CD14-positive monocyte (primary cell): ENCODE results near the gene RAPGEF2. TPM values are rescaled to one million over a fixed set of nuclear protein-coding genes. Genes with fewer than 3 reads are reported as not detected.

Experiments used
- DNase-seq, 3 donors: peaks; one replicate each; pipeline ENCODE4 v3.0.0-alpha.2; 2011 to 2022
- H2AFZ ChIP-seq: 2 replicates; pipeline ENCODE4 v1.6.0; 2012; ENCODE audit warnings: mild to moderate bottlenecking, low read depth, low read length, inconsistent platforms; ENCODE audit not compliant: insufficient read depth, poor library complexity, severe bottlenecking
- H3K27ac ChIP-seq, 2 donors: 1 replicate in 1 of 2; 2 replicates in 1 of 2; pipeline ENCODE4 v1.5.1; 2012 to 2013; ENCODE audit warnings: low read length in 2 of 2, control low read depth in 1 of 2, inconsistent platforms in 1 of 2, low read depth in 1 of 2, mild to moderate bottlenecking in 1 of 2
- H3K27me3 ChIP-seq, 2 donors: one replicate each; pipeline versions ENCODE4 v1.6.0 to v1.6.1; 2011 to 2013; ENCODE audit warnings: low read length in 2 of 2; ENCODE audit not compliant: control insufficient read depth in 2 of 2, insufficient read depth in 2 of 2
- H3K36me3 ChIP-seq, 2 donors: replicated peaks in 1 of 2; 1 replicate in 1 of 2; 2 replicates in 1 of 2; pipeline versions ENCODE4 v1.5.1 to v1.6.1; 2012 to 2013; ENCODE audit warnings: low read length in 2 of 2, control low read depth in 1 of 2, inconsistent platforms in 1 of 2, mild to moderate bottlenecking in 1 of 2; ENCODE audit not compliant: insufficient read depth in 2 of 2, control insufficient read depth in 1 of 2
- H3K4me1 ChIP-seq, 2 donors: 1 replicate in 1 of 2; 2 replicates in 1 of 2; pipeline versions ENCODE4 v1.5.1 to v1.6.1; 2012 to 2013; ENCODE audit warnings: low read length in 2 of 2, control low read depth in 1 of 2, inconsistent platforms in 1 of 2, mild to moderate bottlenecking in 1 of 2, moderate library complexity in 1 of 2; ENCODE audit not compliant: insufficient read depth in 2 of 2, control insufficient read depth in 1 of 2
- H3K4me2 ChIP-seq: replicated peaks from 2 replicates; pipeline ENCODE3; 2012; ENCODE audit warnings: low read length, moderate library complexity, mild to moderate bottlenecking; ENCODE audit not compliant: poor library complexity, severe bottlenecking; ENCODE audit errors: extremely low read depth
- H3K4me3 ChIP-seq, 3 experiments: fragments of 200-600 bp in 1 of 3; sonication (generic) in 1 of 3; replicated peaks in 1 of 3; 1 replicate in 2 of 3; 2 replicates in 1 of 3; pipeline ENCODE4 v1.5.1; 2011 to 2013; ENCODE audit warnings: low read length in 3 of 3, mild to moderate bottlenecking in 3 of 3, control low read depth in 2 of 3, low read depth in 2 of 3, inconsistent platforms in 1 of 3, moderate library complexity in 1 of 3
- H3K79me2 ChIP-seq: 2 replicates; pipeline ENCODE4 v1.6.0; 2012; ENCODE audit warnings: mild to moderate bottlenecking, control low read depth, inconsistent platforms, low read length, moderate library complexity; ENCODE audit not compliant: insufficient read depth
- H3K9ac ChIP-seq: 2 replicates; pipeline ENCODE4 v1.6.0; 2017; ENCODE audit warnings: low read length, mild to moderate bottlenecking; ENCODE audit not compliant: insufficient read depth, poor library complexity, severe bottlenecking
- H3K9me3 ChIP-seq, 2 donors: replicated peaks in 1 of 2; 1 replicate in 1 of 2; 2 replicates in 1 of 2; pipeline versions ENCODE4 v1.5.1 to v1.6.1; 2012 to 2013; ENCODE audit warnings: low read length in 2 of 2, control low read depth in 1 of 2; ENCODE audit not compliant: control insufficient read depth in 1 of 2, insufficient read depth in 1 of 2
- H4K20me1 ChIP-seq: 2 replicates; pipeline ENCODE4 v1.6.0; 2012; ENCODE audit warnings: mild to moderate bottlenecking, low read length, control low read depth, moderate library complexity; ENCODE audit not compliant: insufficient read depth
- H3K27ac Mint-ChIP-seq, 7 donors: one replicate each; pipeline ENCODE4 v1.8.0; 2020; ENCODE audit warnings: mild to moderate bottlenecking in 7 of 7, mixed read lengths in 7 of 7, moderate library complexity in 6 of 7, inconsistent platforms in 2 of 7
- H3K27me3 Mint-ChIP-seq, 3 donors: one replicate each; pipeline ENCODE4 v1.8.0; 2021 to 2022; ENCODE audit warnings: low read depth in 3 of 3, mild to moderate bottlenecking in 3 of 3, mixed read lengths in 3 of 3, moderate library complexity in 3 of 3, inconsistent platforms in 1 of 3
- H3K36me3 Mint-ChIP-seq, 2 donors: one replicate each; pipeline ENCODE4 v1.8.0; 2020; ENCODE audit warnings: mixed read lengths in 2 of 2, inconsistent platforms in 1 of 2, mild to moderate bottlenecking in 1 of 2
- H3K4me1 Mint-ChIP-seq: one replicate; pipeline ENCODE4 v1.8.0; 2020; ENCODE audit warnings: mild to moderate bottlenecking, mixed read lengths
- H3K4me3 Mint-ChIP-seq, 2 donors: one replicate each; pipeline ENCODE4 v1.8.0; 2020; ENCODE audit warnings: mild to moderate bottlenecking in 2 of 2, mixed read lengths in 2 of 2, moderate library complexity in 1 of 2
- H3K9me3 Mint-ChIP-seq, 7 donors: one replicate each; pipeline ENCODE4 v1.8.0; 2020 to 2022; ENCODE audit warnings: mixed read lengths in 7 of 7, mild to moderate bottlenecking in 6 of 7, moderate library complexity in 6 of 7, inconsistent platforms in 2 of 7
- CTCF ChIP-seq: fragments of 200-600 bp; IDR thresholded peaks from one replicate; pipeline ENCODE4 v1.8.0; 2022; ENCODE audit warnings: antibody characterized with exemption, mild to moderate bottlenecking
- WGBS: methylation state at CpG from one replicate; pipeline ENCODE4 v1.1.5; 2013; ENCODE audit warnings: missing lambda C conversion rate; ENCODE audit not compliant: insufficient coverage; 5-methylcytosine and 5-hydroxymethylcytosine counted together
- intact Hi-C, 2 donors: fragments of 100-400 bp; cut with micrococcal nuclease; formaldehyde crosslinking; loops; one replicate each; pipeline versions ENCODE4 v1.15.0 to v1.15.1; 2023
- polyA plus RNA-seq, 3 donors: library from polyadenylated mRNA; depleted of rRNA in 1 of 3; unstranded in 2 of 3; stranded (reverse) in 1 of 3; fragments of 300-500 nt in 2 of 3; fragments of >200 nt in 1 of 3; fragmentation: Illumina TruSeq in 2 of 3; gene quantifications; 1 replicate in 2 of 3; 2 replicates in 1 of 3; pipeline ENCODE4 v1.2.3, GENCODE V29; 2012 to 2021

The RAPGEF2 gene
- polyA plus RNA-seq, 3 donors = 1.5 to 29.8 (median 2.0) TPM

DNA sequence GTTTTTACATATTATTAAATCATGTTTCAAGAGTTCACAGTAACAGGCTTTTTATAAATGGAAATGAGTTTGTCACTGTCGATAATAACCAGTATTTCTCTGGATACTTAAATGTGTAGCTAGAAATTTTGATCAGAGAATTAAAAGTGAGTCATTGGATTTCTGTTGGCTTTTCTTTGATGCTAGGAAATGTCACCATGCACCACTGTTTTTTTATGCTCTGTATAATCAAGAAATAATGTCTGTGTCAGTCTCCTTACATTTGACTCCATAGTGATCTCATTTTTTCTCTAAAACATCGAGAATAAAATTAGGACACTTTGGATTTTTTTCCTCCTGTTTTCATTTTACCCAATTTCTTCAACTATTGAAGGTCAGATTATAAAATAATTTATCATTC is 234.2 kb downstream of the RAPGEF2 start:
- Histone ChIP-seq H3K9ac (no peak overlapping the region), H3K27ac (no peak overlapping the region), H4K20me1 (no peaks in the 10 kb centered on the region), H3K4me1 (peaks cover 5 to 9% of the 10 kb centered on the region in 2 donors), H3K9me3 (no peaks in the 10 kb centered on the region), H3K79me2 (no peaks in the 10 kb centered on the region), H3K36me3 (peaks cover 43 to 91% of the 10 kb centered on the region in 2 donors), H3K4me2 (no peak overlapping the region), H2AFZ (no peak overlapping the region), H3K4me3 (no peak overlapping the region), H3K27me3 (no peaks in the 10 kb centered on the region)
- no peak for TF ChIP-seq CTCF
- Mint-ChIP-seq H3K27me3 (no peaks in the 10 kb centered on the region), H3K4me1 (peaks cover 7% of the 10 kb centered on the region), H3K36me3 (peaks cover 61 to 75% of the 10 kb centered on the region in 2 donors), H3K27ac (peak overlapping the region in 1 of 7 donors; percentile 43), H3K9me3 (peaks cover 0 to 2% (median 0%) of the 10 kb centered on the region in 7 donors), H3K4me3 (no peak overlapping the region)
- WGBS = no CpG with 5 or more reads among the region's 2 CpGs
- no peak for DNase-seq
- intact Hi-C loops = no loop called here

DNA sequence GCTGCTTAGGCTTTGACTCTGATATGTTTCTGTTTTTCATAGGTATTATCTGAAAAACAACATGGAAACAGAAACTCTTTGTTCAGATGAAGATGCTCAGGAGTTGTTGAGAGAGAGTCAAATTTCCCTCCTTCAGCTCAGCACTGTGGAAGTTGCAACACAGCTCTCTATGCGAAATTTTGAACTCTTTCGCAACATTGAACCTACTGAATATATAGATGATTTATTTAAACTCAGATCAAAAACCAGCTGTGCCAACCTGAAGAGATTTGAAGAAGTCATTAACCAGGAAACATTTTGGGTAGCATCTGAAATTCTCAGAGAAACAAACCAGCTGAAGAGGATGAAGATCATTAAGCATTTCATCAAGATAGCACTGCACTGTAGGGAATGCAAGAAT is 238.6 kb downstream of the RAPGEF2 start:
- H3K79me2 ChIP-seq = no peaks in the 10 kb centered on the region
- DNase-seq = peak; percentile 12 to 54 (median 50)
- H4K20me1 ChIP-seq = no peaks in the 10 kb centered on the region
- no CpG with 5 or more reads among the region's 2 CpGs for WGBS
- no peak overlapping the region for H3K9ac ChIP-seq
- Mint-ChIP-seq H3K27me3 (no peaks in the 10 kb centered on the region), H3K4me3 (no peak overlapping the region), H3K9me3 (peaks cover 0 to 8% (median 6%) of the 10 kb centered on the region in 7 donors), H3K4me1 (peaks cover 12% of the 10 kb centered on the region), H3K27ac (peak overlapping the region in 4 of 7 donors; percentile 7 to 59 (median 30)), H3K36me3 (peaks cover 74 to 75% of the 10 kb centered on the region in 2 donors)
- H3K27me3 ChIP-seq = no peaks in the 10 kb centered on the region
- no peak for TF ChIP-seq CTCF
- H3K36me3 ChIP-seq = peaks cover 60 to 91% of the 10 kb centered on the region in 2 donors
- no peak overlapping the region for H2AFZ ChIP-seq
- H3K4me1 ChIP-seq = peaks cover 5 to 9% of the 10 kb centered on the region in 2 donors
- H3K9me3 ChIP-seq = peaks cover 3 to 7% of the 10 kb centered on the region in 2 donors
- H3K27ac ChIP-seq = peak overlapping the region in 1 of 2 donors; percentile 36
- H3K4me2 ChIP-seq = no peak overlapping the region
- intact Hi-C loops = no loop called here
- H3K4me3 ChIP-seq = no peak overlapping the region
